NCI-H1930 (cell line): ENCODE data around the gene IRF8.
"Not testable (repeated sequence)": the region's sequence is repeated elsewhere in the genome, so short reads cannot be mapped to it uniquely, and the experiment has no call there.

ENCODE experiments used
- DNase-seq, 2 experiments: peaks; one replicate each; lab custom pipeline; 2025; lab: John Stamatoyannopoulos, UW

Gene IRF8

DNA sequence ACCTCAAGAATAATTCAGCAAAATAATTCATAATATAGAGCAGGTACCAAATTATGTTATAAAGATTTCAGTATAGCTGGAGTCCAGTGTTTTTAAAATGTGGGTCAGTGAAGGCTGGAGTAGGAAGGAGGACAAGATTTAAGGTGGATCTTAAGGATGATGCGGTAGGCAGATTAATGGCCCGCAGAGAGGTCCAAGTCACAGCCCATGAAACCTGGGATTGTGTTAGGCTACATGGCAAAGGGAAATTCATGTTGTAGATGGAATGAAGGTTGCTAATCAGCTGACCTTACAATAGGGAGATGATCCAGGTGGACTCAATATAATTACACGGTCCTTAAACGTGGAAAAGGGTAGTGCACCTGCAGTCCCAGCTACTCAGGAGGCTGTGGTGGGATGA, 6.2 kb upstream of the IRF8 start:
- DNase-seq = no peak

GRCh38 chr16:85894266-85894665, 4.7 kb upstream of the IRF8 start:
- DNase-seq = no peak

GRCh38 chr16:85897382-85897781, 1.6 kb upstream of the IRF8 start:
- no peak for DNase-seq

DNA sequence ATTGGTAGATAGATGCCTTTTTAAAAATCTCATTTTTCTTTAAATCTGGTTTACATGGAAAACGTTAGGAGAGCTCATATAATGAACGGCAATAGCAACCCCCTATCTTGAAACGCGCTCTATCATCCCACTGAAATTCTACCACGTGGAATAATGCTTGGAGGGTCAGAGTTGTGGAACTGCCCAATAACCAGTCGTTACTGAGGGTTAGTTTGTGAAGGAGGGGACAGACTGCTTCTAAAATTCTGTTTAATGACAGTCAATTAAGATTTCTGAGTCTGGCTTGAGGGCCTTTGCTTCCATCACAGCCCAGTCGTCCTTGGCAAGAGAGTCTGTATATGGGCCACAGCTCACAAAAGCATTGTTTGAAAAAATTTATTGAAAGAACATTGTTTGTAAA, 482 bp downstream of the IRF8 start:
- DNase-seq = no peak

DNA sequence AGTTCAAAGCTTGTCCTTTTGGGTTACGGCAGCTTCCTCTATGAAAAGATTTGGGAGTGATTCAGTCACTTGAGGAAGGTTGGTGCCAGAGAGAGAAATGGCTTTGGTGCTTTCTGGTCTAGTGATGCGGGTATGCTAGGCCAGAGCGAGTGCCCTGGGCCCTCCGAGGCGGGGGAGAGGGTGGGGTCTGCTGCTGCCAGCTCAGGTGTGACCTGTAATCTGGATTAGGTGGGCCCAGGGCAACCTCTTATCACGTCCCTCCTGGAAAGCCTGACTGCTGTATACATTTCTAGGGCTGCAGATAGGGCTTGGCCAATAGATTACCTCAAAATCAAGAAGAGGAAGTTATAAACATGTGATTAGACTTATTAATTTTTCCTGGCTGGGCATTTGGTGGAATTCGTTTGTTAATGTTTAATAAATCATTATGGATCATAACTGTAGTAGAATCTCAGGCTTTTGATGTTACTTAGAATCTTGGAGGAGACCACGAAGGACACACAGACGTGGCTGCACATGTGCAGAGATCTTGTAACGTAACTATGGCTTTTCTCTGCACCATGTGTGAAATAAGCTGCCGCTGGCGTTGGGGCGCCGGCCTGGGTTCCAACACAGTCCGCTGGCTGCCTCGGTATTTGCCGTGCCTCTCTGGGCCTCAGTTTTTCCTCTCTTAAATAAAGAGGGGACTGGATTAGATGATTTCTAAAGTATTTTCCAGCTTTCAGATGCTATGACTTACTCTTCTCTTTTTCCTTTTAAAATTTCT, 1.2 kb downstream of the IRF8 start:
- DNase-seq = no peak

DNA sequence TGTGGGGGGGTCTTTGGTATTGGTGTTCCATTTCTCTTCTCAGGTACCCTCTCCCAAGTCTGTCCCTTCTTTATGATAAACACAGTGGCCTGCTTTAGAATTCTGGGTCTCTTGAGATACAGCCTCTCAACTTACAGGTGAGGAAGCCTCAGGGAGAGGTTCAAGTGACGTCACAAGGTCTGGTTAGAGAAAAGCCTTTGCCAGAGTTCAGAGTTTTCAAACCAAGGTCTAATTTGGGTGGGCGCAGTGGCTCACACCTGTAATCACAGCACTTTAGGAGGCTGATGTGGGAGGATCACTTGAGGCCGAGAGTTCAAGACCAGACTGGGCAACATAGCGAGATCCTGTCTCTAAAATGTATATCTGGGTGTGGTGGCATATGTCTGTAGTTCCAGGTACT, 2.1 kb downstream of the IRF8 start:
- no peak for DNase-seq

- no peak for DNase-seq
Measured at GRCh38 chr16:85901773-85902365, 2.9 kb downstream of the IRF8 start.

GRCh38 chr16:85902366-85903155, 3.6 kb downstream of the IRF8 start:
- DNase-seq = no peak

GRCh38 chr16:85903559-85903958, 4.6 kb downstream of the IRF8 start:
- DNase-seq = no peak

DNA sequence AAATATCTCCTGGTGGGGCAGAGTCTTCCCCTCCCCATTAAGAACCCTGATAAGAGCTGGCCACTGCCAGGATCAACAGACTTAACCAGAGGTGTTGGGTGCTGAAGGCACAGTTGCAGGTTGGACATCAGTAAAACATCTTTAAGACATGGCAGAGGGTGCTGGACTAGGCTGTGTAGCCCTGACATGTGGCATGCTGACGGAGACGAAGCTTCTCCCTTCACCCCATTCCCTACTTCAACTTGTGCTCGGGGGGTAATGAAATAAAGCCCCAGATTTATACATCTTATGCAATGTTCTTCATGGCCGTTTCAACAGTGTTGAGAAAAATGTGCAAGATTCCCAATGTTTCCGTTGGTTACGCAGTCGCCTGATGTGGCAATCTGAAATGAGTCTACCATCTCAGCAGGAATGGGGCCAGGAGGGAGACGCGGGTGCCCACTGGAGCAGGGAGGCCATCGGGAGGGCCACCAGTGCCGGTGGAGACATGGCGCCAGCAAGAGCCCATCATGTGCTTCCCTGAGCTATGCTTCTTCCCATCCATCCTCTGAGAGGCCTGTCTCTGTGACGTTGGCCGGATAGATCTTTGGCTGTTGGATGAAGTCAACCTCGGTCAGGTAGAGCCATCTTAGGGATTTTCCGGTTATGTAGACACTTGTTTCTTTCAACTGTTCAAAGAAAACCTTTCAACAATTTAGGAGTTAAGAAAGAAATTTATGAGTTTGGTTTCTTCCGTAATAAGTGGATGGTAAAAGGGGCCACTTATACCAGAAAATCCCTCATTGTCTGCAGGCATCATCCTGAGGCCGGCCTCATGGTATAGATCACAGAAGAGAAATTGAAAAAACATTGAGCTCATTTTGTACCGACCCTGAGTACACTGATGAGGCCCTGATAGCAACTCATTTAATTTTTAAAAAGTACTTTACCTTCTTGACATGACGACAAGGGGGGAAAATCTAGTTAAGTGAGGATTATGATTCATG, 6.4 kb downstream of the IRF8 start:
- DNase-seq = no peak

DNA sequence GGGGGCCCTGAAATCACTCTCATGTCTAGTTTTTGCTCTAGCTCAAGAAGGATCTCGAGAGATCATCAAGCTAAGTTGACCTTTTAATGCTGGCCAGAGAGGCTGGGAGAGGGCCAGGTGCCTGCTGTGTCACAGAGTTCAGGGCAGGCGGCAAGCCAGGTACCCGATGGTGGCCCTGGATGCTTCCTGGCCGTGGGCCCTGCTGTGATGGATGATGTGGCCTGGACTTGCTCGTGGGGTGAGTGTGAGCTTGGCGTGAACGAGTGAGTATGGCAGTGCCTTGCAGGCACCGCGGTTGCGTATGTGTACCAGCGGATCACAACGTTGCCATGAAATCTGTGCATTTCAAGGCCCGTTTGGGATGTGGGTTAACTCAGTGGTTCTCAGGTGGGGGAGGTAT, 7.4 kb downstream of the IRF8 start:
- no peak for DNase-seq

GRCh38 chr16:85907231-85907630, 8.3 kb downstream of the IRF8 start:
- not testable (repeated sequence) for DNase-seq

GRCh38 chr16:85908444-85908843, 9.5 kb downstream of the IRF8 start:
- DNase-seq = no peak

- DNase-seq = no peak
Measured at GRCh38 chr16:85908889-85909589, 10.1 kb downstream of the IRF8 start.

DNA sequence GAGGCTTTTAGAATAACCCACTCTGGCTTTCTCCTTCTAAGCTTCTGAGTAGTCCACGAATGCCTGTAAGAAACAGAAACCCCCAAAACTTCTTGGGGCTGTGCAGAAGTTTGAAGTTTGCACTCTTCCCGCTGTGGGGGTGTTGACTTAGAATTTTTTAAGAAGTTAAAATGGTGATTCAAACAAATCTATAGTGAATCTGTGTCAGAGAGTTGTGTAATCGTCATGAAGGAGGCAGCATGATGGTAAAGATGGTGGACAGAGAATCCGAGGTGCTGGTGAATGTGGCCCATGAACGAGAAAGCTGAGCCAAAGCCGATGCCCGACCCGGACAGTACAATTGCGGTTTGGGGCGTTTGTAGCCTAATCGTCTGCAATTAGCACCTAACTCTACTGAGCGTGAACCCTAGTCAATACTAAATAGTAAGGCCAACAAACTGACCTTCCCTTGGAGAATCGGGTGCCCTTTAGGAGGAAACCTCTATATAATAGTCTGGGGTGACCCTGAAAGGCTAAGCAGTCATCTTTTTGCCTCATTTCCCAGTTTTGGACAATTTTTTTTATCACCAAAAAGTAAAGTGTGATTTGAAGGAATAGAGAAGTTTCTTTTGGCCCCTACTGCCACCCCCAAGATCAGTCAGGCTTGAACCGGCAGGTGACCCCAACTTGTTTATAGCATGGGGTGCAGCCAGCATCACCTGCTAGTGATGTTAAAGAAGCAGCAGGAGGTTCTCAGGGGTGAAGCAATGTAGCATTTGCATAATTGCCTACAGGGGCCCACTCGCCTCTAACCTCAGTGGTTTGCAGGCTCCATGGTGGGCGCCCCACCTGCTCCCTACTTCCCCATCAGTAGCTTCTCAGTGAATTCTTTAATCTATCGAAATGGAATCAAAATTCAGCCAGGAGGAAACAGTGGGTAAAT, 11.2 kb downstream of the IRF8 start:
- DNase-seq = no peak

DNA sequence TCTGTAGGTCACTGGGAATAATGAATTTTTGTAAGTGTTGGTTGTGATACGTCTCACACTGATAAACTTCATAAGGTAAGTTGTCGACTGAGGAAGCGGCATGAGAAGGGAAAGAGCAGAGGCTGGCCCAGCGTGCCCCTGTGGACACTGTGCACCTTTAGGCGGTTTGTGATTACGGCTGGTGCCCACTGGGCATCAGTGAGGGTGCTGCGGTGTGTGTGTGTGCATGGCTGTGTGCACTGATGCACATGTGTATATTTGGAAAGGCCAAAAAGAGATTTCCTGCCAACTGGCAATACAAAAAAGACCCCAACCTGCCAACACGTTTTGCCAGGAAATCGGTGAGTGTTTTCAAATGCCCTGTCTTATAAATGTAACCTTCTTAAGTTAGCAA, 11.9 kb downstream of the IRF8 start:
- no peak for DNase-seq

GRCh38 chr16:85911251-85911930, 12.4 kb downstream of the IRF8 start:
- DNase-seq = no peak

- DNase-seq = no peak
Measured at GRCh38 chr16:85912211-85912974, 13.4 kb downstream of the IRF8 start.

DNA sequence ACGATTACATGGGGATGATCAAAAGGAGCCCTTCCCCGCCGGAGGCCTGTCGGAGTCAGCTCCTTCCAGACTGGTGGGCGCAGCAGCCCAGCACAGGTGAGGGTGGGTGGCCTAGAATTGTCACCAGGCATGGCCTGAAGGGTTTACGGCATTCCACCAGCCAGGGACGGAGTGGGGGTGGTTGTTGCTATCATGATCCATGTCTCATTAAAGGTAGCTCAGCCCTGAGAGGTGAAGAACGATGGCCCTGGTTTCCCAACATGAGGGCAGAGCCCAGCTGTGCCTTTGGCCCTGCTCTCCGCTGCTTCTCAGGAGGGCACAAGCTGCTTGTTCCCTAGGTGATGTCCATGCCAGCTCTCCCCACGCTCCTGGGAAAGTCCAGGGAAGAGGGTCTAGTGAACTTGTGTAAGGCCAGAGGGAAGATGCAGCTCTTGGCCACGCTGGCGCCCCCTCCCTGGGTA, 14.2 kb downstream of the IRF8 start:
- no peak for DNase-seq
